ENCODE results near the gene ARID1B. TPM values are rescaled to one million over a fixed set of nuclear protein-coding genes. Genes with fewer than 3 reads are reported as not detected.

The ARID1B gene
- total and polyA plus RNA-seq, 2 experiments from 2014 or later: 32.9 to 67.0 TPM

GRCh38 chr6:156824142-156824541 is 47.0 kb downstream of the ARID1B start:
- H3K9me2 ChIP-seq (replicated peaks; ENCODE audit: insufficient read depth): no peaks in the 10 kb centered on the region
- peaks cover 82% of the 10 kb centered on the region for H4K20me1 ChIP-seq (ENCODE audit: insufficient read depth, poor library complexity, severe bottlenecking)
- no peak overlapping the region for H3K27ac ChIP-seq
- no peak overlapping the region for H2AFZ ChIP-seq
- H3K9me3 ChIP-seq (ENCODE audit: low read depth): no peaks in the 10 kb centered on the region
- no peak overlapping the region for H3K4me3 ChIP-seq
- no peak for DNase-seq (ENCODE audit: low spot score)
- peaks cover 10% of the 10 kb centered on the region for H3K4me1 ChIP-seq (ENCODE audit: insufficient read depth)
- WGBS (ENCODE audit: low lambda C conversion rate, missing lambda C conversion rate): 97% methylated on average over 8 of the region's 8 CpGs
- no peaks in the 10 kb centered on the region for H3K27me3 ChIP-seq
- no peak overlapping the region for H3K4me2 ChIP-seq
- no peaks in the 10 kb centered on the region for H3K36me3 ChIP-seq (replicated peaks; ENCODE audit: insufficient read depth, low read depth)
- peaks cover 100% of the 10 kb centered on the region for H3K79me2 ChIP-seq
- TF ChIP-seq, protein P1, sequence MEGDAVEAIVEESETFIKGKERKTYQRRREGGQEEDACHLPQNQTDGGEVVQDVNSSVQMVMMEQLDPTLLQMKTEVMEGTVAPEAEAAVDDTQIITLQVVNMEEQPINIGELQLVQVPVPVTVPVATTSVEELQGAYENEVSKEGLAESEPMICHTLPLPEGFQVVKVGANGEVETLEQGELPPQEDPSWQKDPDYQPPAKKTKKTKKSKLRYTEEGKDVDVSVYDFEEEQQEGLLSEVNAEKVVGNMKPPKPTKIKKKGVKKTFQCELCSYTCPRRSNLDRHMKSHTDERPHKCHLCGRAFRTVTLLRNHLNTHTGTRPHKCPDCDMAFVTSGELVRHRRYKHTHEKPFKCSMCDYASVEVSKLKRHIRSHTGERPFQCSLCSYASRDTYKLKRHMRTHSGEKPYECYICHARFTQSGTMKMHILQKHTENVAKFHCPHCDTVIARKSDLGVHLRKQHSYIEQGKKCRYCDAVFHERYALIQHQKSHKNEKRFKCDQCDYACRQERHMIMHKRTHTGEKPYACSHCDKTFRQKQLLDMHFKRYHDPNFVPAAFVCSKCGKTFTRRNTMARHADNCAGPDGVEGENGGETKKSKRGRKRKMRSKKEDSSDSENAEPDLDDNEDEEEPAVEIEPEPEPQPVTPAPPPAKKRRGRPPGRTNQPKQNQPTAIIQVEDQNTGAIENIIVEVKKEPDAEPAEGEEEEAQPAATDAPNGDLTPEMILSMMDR (IDR thresholded peaks at IDR 0.05; ENCODE audit: poor library complexity): no peak
- TF ChIP-seq EZH2 (IDR thresholded peaks at IDR 0.05; ENCODE audit: borderline replicate concordance) (no peak), EZH2phosphoT487 (IDR thresholded peaks at IDR 0.05; ENCODE audit: low read depth, severe bottlenecking, unreplicated experiment) (no peak)

DNA sequence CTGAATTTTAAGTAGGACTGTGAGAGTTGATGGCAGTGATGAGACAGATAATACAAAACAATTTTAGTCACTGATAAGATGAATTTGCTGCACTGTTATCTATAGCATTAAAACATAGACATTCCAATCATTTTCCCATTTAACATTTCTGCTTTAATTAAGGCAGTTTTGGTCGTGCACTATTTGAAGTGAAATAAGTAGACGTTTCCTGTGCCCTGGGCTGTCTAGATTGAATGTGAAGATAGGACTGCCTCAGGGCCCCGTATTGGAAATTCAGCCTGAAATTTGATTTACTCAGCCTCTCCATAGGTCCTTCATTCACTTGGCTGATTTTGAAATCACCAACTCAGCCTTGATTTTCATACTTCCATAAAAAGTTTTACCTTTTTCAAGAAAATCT is 48.3 kb downstream of the ARID1B start:
- TF ChIP-seq EZH2phosphoT487 (IDR thresholded peaks at IDR 0.05; ENCODE audit: low read depth, severe bottlenecking, unreplicated experiment) (no peak), EZH2 (IDR thresholded peaks at IDR 0.05; ENCODE audit: borderline replicate concordance) (no peak)
- TF ChIP-seq, protein P1 (IDR thresholded peaks at IDR 0.05; ENCODE audit: poor library complexity): no peak
- peaks cover 76% of the 10 kb centered on the region for H4K20me1 ChIP-seq (ENCODE audit: insufficient read depth, poor library complexity, severe bottlenecking)
- no peaks in the 10 kb centered on the region for H3K27me3 ChIP-seq
- no peak for DNase-seq (ENCODE audit: low spot score)
- H3K27ac ChIP-seq: no peak overlapping the region
- no peak overlapping the region for H2AFZ ChIP-seq
- no peaks in the 10 kb centered on the region for H3K9me3 ChIP-seq (ENCODE audit: low read depth)
- peaks cover 10% of the 10 kb centered on the region for H3K4me1 ChIP-seq (ENCODE audit: insufficient read depth)
- no peak overlapping the region for H3K4me2 ChIP-seq
- no peaks in the 10 kb centered on the region for H3K9me2 ChIP-seq (replicated peaks; ENCODE audit: insufficient read depth)
- no peak overlapping the region for H3K4me3 ChIP-seq
- no peaks in the 10 kb centered on the region for H3K36me3 ChIP-seq (replicated peaks; ENCODE audit: insufficient read depth, low read depth)
- WGBS (ENCODE audit: low lambda C conversion rate, missing lambda C conversion rate): 46% methylated on average over 3 of the region's 3 CpGs
- H3K79me2 ChIP-seq: peaks cover 100% of the 10 kb centered on the region

DNA sequence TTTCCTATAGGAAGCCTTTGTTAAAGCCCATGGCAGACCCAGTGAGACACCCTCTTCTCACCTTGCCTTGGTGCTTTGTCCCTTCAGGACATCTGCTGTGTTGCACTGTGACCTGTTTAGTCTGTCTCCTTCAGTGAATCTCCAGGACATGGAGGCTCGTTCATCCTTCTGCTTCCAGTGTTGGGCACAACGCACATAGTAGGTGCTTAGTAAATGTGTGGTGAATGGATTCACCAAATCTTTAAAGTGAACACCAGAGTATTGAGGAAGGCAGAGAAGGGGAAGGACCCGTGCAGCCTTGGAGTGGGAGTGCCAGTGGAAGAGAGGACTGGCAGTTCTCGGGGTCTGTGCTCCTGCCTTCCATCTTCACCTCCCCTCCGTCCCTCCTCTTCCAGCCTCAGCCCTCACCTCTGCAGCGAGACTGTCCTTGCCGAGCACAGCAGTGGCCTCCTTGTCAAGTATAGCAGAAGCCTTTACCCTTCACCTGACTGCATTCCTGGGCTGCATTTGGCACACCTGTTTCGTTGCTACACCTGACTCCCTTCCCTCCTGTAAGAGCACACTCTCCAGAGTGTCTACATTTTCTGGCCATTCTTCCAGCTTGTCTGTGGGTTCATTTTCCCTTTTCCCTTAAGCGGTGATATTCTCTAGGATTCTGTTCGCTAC is 49.2 kb downstream of the ARID1B start:
- Histone ChIP-seq H3K9me2 (replicated peaks; ENCODE audit: insufficient read depth) (no peaks in the 10 kb centered on the region), H3K79me2 (peaks cover 100% of the 10 kb centered on the region), H3K4me1 (ENCODE audit: insufficient read depth) (peaks cover 10% of the 10 kb centered on the region), H2AFZ (no peak overlapping the region), H3K27ac (no peak overlapping the region), H4K20me1 (ENCODE audit: insufficient read depth, poor library complexity, severe bottlenecking) (peaks cover 67% of the 10 kb centered on the region), H3K4me2 (no peak overlapping the region), H3K27me3 (no peaks in the 10 kb centered on the region), H3K9me3 (ENCODE audit: low read depth) (no peaks in the 10 kb centered on the region), H3K4me3 (no peak overlapping the region), H3K36me3 (replicated peaks; ENCODE audit: insufficient read depth, low read depth) (no peaks in the 10 kb centered on the region)
- 84% methylated on average over 10 of the region's 10 CpGs for WGBS (ENCODE audit: low lambda C conversion rate, missing lambda C conversion rate)
- TF ChIP-seq, protein P1 (IDR thresholded peaks at IDR 0.05; ENCODE audit: poor library complexity): no peak
- no peak for TF ChIP-seq EZH2 (IDR thresholded peaks at IDR 0.05; ENCODE audit: borderline replicate concordance)
- no peak for TF ChIP-seq EZH2phosphoT487 (IDR thresholded peaks at IDR 0.05; ENCODE audit: low read depth, severe bottlenecking, unreplicated experiment)
- no peak for DNase-seq (ENCODE audit: low spot score)
